ENCODE measurements around the gene COL27A1.

DNA sequence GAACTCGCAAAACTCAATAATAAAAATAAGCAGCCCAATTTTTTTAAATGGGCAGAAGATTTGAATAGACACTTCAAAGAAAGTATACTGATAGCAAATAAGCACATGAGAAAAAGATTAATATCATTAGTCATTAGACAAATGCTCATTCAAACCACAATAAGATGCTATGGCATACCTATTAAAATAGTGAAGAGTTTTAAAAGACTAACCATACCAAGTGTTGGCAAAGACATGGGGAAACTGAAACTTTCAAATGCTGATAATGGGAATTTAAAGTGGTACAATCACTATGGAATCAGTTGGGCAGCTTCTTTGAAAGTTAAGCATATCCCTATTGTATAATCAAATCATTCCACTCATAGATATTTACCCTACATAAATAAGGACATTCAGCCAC lies 141.0 kb downstream of the COL27A1 start:
- TF ChIP-seq POLR2A (IDR thresholded peaks at IDR 0.05; ENCODE audit: low read length): no peak
- TF ChIP-seq GATA1 (IDR thresholded peaks at IDR 0.05; ENCODE audit: low read depth, low read length): no peak

All from erythroblast (primary cell).